NCI-H1417 treated with DMSO at 0.1 percent for 48 hours (cell line): ENCODE measurements around the gene PRR4.

Experiments
- DNase-seq: peaks from one replicate; lab custom pipeline; 2025; lab: John Stamatoyannopoulos, UW

Gene PRR4, protein sequence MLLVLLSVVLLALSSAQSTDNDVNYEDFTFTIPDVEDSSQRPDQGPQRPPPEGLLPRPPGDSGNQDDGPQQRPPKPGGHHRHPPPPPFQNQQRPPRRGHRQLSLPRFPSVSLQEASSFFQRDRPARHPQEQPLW

DNA sequence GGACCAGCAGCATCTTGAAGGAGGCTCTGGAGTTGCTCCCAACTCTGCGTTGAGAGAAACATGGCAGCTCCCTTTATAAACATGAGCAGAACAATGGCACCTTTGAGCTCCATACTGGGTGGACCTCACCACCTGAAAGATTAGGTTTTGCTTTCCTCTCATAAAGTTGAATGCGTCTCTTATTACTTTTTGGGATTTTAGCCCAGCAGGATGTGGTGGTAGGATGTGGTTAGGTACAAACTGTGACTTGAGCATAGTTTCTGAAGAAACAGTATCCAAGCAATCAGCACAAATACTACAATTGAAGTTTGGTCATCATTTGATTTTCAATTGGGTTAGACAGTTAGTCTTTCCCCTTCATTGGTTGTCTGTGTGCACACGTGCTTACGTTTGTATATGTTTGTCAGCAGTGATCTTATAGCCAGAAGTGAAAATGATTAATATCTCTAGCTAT lies at the start of gene PRR4:
PRR4 (minus strand) TSS at position 51 of the 454 bp plus-strand sequence; CDS start at position 13, 38 bp downstream.
- no peak for DNase-seq

DNA sequence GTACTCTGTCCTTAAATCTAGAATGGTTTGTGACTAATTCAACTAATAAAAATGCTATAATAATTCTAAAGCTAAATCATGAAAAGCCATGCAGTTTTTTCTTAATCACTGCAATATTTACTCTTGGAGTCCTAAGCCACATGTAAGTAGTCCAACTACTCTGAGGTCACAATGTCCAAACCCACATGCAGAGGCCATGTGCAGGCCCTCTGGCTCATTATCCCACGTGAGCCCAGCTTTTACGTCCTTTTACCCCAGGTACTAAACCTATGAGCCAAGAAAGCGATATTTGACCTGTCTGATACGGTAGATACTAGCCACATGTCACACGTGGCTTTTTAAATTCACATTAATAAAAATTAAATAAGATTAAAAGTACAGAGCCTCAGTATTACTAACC lies 47.6 kb upstream of the PRR4 start:
- no peak for DNase-seq

DNA sequence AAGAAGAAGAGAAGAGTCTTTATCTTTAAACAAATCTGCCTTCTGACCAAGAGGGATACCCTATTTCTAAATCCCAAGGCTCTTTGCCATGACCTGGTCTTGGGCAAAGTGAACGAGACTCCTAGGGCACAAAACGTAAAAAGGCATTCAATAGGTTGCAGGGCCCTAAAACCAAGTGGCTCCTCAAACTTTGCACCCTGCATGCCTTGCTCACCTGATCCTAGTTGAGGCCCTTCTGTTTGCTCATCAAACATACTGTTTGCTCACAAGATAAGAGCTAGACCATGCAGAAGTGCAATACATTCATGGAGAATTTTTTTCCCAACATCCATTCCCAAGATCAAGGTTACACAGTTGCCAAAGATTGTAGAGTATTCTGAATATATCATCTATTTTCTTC lies 42.7 kb upstream of the PRR4 start:
- DNase-seq: no peak

DNA sequence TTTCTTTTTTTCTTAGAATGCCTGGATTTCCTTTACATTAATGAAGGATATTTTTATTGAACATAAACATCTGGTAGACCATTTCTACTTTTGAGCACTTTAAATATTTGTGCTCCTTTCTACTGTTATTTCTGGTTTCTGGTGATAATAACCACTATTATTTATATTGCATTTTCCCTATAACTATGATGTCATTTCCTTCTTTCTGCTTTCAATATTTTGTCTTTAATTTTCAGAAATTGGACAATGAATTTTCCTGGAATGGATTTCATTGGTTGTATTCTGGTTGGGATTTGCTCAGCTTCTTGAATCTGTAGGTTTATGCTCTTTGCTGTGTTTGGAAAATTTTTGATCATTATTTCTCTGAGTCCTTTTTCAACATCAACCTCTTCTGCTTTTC lies 40.0 kb upstream of the PRR4 start:
- no peak for DNase-seq

DNA sequence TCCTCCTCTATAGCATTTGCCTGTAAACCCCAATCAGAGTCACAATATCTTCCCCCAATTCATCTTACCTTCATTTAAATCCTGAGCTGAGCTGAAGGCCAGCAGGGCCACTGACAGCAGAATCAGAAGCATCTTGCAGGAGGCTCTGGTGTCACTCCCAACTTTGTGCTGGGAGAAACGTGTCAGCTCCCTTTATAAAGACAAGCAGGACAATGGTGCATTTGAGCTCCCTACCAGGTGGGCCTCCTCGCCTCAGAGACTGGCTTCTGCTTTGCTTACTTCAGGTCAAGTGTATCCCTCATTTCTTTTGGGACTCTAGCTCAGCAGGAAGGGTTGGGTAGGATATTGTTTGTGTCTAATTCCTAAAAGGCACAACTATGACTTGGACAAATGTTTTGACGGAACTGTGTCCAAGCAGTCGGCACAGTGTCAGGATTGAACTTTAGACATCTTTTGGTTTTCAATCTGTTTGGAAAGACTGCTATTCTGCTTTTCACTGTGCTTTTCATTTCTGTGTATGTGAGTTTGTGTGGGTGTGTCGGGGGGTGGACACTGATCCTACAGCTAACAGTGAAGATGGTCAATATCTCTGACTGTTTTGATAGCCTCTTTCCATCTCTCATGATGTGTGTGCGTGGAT lies 34.9 kb upstream of the PRR4 start, which contains the start of gene PRH1:
PRH1 (minus strand) TSS at position 170 of the 640 bp plus-strand sequence; CDS start at position 132, 38 bp downstream.
- no peak for DNase-seq

DNA sequence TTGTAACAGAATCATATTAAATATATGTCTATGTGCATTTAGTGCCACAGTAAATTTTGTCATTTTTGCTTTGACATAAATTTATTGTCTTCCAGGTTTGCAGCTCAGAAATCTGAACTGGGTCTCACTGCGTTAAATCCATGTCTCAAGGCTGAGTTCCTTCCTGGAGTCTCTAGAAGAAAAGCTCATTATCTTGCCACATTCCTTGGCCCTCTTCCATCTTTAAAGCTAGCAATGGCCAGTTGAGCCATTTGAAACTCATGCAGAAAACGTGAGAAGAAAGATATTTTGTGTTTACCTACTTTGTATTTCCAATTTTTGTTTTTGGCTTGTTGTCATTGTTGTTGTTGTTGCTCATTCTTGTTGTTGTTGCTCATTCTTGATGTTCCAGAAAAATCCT lies 24.1 kb upstream of the PRR4 start:
- no peak for DNase-seq

DNA sequence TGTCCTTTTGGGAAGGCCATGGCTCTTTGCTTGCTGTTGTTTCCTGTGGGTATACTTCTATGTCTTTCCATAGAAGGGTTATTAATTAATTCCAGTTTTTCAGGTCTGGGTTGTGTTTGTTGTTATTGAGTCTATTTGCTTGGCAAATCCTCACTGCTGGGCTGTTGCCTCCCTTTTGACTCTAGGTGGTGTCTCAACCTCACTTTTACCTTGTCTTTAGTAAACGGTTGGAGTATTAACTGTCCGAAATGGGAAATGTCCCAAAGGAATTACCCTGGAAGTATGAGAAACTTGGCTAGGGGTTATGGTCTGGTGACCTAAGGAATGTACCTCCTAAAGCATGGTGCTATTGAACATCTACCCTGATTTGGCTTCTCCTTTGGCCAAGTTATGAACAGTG lies 18.1 kb upstream of the PRR4 start:
- no peak for DNase-seq

DNA sequence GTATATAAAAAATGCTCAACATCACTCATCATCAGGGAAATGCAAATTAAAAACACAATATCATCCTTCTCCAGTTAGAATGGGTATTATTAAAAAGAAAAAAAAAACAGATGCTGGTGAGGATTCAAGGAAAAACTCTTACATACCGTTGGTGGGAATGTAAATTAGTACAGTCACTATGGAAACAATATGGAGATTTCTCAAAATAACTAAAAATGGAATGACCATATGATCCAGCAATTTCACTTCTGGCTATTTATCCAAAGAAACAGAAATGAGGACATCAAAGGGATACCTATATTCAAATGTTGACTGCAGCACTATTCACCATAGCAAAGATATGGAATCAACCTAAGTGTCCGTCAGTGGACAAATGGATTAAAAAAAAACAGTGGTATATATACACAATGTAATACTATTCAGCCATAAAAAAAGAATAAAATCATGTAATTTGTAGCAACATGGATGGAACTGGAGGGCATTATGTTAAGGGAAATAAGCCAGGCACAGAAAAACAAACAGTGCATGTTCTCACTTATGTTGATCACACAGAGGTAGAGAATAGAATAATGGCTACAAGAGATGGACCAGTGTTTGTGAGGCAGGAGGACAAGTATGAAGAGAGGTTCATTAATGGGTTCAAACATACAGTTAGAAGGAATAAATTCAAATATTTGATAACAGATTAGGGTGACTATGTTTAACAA lies 14.4 kb upstream of the PRR4 start:
- DNase-seq: no peak

DNA sequence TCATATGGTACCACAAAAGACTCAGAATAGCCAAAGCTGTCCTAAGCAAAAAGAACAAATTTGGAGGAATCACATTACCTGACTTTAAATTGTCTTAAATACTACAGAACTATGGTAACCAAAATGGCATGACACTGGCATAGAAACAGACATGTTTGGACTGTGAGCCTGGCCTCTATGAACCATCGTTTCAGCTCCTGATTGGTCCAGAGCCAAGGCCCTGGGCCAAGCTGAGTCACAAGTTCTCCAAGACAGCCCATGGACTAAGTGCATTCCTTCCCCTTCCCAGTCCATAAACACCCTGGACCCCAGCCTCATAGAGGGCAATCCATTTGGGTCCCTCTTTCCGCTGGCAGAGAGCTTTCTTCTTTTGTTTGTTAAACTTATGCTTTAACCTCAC lies 12.1 kb upstream of the PRR4 start:
- no peak for DNase-seq

DNA sequence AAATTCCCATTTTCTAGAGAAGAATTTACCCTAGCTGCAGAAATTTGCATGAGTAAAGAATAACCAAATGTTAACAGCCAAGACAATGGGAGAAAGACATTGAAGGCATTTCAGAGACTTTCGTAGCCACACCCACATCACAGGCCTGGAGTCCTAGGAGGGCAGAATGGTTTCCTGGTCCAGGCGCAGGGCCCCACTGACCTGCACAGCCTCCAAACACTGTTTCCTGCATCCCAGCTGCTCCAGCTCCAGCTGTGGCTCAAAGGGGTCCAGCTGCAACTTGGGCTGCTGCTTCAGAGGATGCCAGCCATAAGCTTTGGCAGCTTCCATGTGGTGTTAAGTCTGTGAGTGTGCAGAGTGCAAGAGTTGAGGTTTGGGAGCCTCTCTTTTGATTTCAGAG lies 6.5 kb upstream of the PRR4 start:
- no peak for DNase-seq

DNA sequence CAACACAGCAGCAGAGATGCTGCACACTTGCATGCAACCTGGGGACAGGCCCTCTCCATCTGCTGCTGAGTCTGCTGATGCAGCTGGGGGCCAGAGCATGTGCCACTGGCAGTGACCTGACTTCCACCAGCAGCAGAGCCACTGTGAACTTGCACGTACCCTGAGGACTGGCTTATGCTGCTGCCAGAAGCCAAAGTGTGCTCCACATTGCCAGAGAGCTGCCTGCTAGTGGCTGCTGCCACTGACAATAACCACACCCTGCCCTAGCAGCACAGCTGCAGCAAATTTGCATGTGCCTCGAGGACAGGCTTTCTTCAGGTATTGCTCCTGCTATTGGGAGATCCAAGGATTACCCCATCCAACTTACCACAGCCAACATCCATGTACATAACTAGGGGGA lies 4.5 kb upstream of the PRR4 start:
- DNase-seq: no peak

DNA sequence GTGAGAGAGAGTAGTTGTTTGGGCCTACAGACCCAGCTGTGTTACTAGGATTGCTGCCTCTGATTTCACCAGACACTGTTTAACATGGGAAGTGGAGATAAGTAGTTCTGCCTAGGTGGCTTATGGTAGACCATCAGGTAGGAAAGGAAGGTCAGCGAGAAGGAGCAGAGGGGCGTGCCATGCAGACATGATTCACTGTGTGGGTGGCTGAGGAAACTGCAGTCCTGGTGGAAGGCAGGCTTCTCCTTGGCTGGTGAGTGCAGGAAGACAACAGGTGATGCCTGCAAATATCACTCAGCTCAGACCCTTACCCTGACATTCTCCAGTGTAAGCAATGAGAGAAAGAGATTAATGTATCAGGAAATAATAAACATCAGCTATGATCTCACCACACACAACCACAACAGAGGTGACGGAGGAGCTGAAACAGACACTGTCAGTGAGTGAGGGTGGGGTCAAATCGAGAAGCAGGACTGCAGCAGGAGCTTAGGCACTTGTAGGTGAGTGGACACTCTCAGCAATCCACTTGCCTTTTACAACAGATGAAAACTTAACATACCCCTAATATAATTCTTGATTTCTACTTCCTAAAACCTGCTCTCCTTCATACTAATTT lies 2.1 kb upstream of the PRR4 start:
- no peak for DNase-seq

DNA sequence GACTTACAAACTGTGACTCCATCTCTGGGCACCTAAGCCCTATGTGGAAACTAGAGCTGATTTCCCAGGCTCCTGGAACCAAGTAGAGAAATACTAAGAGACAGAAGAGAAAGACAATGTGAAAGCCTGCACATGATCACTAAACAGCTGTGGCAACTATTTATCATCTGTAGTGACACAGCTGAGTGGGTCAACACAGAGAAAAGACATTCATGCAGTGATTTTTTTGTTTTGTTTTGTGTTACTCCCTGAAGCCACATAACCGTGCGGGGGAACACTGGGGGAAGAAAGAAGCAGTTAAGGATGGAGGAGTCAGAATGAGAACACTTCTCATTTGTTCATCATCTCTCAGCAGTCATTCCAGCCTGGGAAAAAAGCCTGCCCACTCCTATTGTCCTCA lies 1.5 kb downstream of the PRR4 start:
- DNase-seq: no peak

DNA sequence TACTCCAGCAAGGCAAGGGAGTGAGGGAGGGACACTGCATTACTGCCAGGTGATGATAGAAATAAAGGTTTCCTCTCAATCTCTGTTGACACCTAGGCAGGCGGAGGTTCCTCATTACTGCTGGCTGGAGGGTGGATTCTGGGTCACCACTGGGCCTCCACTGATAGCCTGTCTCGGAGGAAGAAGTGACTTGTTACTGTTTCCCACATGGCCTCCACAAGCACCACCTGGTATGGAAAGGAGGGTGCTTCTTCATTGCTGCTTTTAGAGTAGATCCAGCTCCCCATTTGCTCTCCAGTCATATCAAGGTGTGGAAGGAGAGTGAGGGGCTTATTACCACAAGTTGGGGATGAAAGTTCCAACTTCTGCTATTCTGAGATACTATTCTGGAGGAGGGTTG lies 6.4 kb downstream of the PRR4 start:
- DNase-seq: no peak

DNA sequence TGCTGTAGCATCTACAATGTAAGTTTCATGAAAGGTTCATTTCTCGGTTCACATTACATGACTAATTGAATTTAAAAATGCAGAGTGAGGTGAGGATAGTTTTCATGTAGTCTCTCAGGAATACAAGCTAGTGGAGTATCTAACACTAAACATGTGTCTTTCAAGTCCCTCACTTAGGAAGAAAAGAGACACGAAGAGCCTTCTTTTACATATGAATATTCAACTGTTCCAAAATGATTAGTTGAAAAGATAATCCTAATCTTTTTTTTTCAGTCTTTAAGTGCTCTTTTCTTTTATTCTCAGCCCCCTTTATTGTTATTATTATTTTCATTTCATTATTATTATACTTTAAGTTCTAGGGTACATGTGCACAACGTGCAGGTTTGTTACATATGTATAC lies 10.8 kb downstream of the PRR4 start:
- DNase-seq: no peak

DNA sequence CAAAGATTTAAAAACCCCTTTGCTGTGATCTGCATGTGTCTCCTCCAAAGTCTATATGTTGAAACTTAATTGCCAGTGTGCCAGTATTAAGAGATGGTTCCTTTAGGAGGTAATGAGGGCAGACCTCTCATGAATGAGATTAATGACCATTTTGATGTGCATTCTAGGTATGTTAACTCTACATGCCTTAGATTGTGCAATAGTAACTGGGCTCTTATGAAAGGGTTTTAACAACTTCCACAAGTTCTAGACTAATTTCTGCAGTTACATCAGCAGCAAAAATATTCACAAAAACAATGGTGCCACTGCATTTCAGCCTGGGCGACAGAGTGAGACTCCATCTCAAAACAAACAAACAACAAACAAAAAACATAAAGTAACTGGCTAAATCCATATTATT lies 19.3 kb downstream of the PRR4 start:
- DNase-seq: no peak

DNA sequence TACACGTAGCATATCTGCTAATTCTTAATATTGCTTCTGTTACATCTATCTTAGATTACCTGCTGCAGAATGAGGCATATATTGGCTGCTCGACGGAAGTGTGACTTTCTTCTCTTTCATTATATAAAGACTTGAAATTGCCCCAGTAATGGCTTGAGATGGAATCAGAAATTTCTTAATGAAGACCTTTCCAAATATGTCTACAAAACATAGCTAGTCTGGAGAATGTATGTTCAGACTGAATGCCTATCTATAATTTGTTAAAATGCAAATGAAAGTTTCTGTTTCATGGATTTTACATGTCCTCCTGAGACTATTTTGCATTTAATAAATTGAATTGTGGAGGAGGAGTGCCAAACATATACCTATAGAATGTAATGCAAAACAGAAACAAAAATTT lies 23.0 kb downstream of the PRR4 start, which contains the start of gene TAS2R10:
TAS2R10 (minus strand) TSS at position 101 of the 400 bp plus-strand sequence; CDS start at position 12, 89 bp downstream.
- DNase-seq: no peak

DNA sequence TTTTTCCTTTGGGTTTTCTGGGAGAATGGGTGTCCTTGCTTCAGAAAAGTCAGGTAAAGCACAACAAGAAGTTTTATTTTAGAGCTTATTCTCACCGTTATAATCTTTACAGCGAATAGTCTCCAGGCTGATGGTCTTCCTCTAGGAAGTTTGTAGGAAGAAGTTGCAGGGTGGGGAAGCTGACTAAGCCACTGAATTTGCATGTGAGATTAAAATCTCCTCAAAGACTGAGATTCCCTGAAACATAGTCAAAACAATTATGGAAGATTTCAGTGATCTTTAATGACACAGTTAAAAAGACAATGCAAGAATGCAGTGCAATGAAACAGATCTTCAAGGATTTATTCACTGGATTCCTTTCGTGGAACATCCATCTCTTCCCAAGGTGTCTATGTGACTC lies 24.3 kb downstream of the PRR4 start:
- no peak for DNase-seq

DNA sequence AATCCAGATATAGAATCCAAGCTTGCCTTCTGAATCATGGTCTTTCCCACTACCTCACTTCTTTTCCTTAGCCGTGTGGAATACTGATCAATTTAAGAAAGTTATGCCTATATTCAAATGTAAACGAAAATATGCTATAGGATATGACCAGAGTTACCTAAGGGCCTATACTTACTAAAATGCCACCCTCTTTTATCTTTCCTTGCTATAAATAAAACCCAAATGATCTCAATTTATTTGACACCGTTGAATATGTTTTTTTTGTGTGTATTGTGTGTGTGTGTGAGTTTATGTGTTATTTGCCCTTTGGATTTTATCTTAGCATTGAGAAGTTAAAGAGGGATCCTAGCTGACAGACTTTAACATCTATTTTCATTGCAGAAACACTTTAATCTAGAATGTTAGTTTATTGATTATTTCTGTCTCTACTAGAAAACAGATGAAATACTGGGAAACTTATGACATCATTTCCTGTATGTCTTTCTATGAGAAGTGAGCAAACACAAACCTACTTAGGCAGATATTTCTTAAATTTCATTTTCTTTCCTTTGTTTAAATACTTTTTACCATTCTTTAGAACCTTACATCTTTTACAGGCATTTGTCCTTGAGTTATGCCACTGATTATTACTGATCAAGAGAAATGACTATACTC lies 37.3 kb downstream of the PRR4 start:
- DNase-seq: no peak

DNA sequence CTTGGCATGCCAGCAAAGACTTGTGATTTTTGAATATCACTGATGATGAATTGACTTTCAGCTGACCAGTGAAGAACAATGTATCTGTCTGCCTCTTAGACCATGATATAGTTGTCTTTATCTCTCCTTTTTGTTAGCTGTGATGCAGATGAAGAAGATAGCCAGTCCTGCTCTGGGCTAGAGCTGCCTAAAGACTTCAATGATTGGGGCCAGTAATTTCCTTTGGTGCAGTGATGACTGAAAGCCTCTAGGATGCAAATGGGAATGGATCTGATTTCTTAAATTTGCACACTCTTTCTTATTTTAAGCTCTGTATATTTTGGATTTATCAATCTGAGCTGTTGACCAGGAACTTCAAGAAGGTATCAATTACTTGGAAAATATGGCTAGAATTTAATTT lies 39.2 kb downstream of the PRR4 start, which contains the start of gene TAS2R9:
TAS2R9 (minus strand) TSS at position 101 of the 400 bp plus-strand sequence; CDS start at position 8, 93 bp downstream.
- no peak for DNase-seq

DNA sequence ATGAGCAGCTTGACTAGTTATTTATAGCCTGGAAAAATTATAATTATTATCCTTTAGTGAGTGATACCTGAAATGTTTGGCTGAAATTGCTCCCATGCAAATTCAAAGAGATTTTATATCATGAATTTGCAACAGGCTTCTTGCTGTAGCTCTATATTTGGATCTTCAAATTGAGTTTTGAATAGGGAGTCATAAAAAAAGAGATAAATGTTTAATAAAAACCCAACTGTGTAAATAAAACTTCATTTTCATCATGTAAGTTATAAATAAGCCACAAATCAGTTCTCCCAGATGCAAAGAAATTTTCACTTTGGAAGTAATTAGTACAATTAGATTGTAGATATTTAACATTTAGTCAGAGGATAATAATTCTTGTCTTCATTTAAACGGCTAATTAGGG lies 42.1 kb downstream of the PRR4 start, which contains the start of gene TAS2R8:
TAS2R8 (minus strand) TSS at position 101 of the 400 bp plus-strand sequence. CDS start 306 bp downstream, outside the sequence.
- DNase-seq: no peak

DNA sequence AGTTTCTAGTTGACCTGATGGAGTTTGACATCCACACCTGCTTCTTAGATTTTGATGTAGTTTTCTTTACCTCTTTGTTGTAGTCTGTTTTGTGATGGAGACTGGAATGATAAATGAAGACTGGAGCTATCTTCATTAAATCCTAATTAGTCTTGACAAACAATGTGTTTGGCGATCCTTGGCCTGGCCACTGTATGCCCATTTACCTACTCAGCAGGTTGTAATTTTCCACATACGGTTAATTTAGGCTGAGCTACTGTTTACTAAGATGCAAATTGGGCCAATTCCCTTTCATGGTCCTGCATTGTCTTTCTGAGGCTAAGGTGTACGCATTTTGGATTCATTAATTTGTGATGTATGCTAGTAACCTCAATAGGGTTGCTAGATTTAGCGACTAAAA lies 46.7 kb downstream of the PRR4 start, which contains the start of gene TAS2R7:
TAS2R7 (minus strand) TSS at position 41 of the 400 bp plus-strand sequence. CDS start 57 bp downstream, outside the sequence.
- DNase-seq: no peak
